Measurements from ENCODE around the gene TENM4. TPM values are rescaled to one million over a fixed set of nuclear protein-coding genes. Genes with fewer than 3 reads are reported as not detected.

Gene TENM4
- total and polyA plus RNA-seq, 2 of the 8 experiments (the other 6 are each of a cell fraction or from before 2014, with no cell fraction given), result 3.5 to 7.2 TPM

- no peak overlapping the region for H4K5ac ChIP-seq (ENCODE audit: insufficient read length, low read depth, low read length)
- H2BK120ac ChIP-seq (replicated peaks; ENCODE audit: low read depth, low read length), result no peak overlapping the region
- H3K27ac ChIP-seq (ENCODE audit: low read depth, low read length), result no peak overlapping the region
- ChIA-PET POLR2A (ENCODE audit: partially characterized antibody) (no interaction called here), CTCF (ENCODE audit: partially characterized antibody) (interaction anchor here (0.6 to 1.7 kb wide), 5 partner anchors 10 to 49 kb away, joined by 4 to 6 read pairs (median 6); no protein-coding TSS in a partner anchor)
- H3K9ac ChIP-seq (replicated peaks in 1 of 4; ENCODE audit: extremely low read depth in 1 of 4, low read depth in 3 of 4, low read length in 3 of 4), result no peak overlapping the region
- H2BK20ac ChIP-seq (ENCODE audit: low read length), result no peak overlapping the region
- peaks cover 1 to 6% (median 3%) of the 10 kb centered on the region in 4 experiments; a peak in 4 of 7 replicates for H3K4me1 ChIP-seq (replicated peaks in 1 of 4; ENCODE audit: control insufficient read depth in 3 of 4, insufficient read depth in 4 of 4, low read length in 3 of 4)
- H3K36me3 ChIP-seq (ENCODE audit: control insufficient read depth in 2 of 4, insufficient read depth in 4 of 4, low read length in 3 of 4), result no peaks in the 10 kb centered on the region
- FAIRE-seq (no peak), DNase-seq (ENCODE audit: low read depth in 1 of 2, low spot score in 2 of 2) (no peak)
- WGBS, 2 experiments (ENCODE audit: extremely low coverage in 1 of 2, insufficient coverage in 1 of 2, insufficient read length in 1 of 2, insufficient replicate concordance in 2 of 2, low coverage in 1 of 2, low lambda C conversion rate in 2 of 2, missing lambda C conversion rate in 1 of 2), result 88% methylated on average over 4 of the region's 4 CpGs; no CpG with 5 or more reads in 1 of the 2 experiments
- H4K8ac ChIP-seq (ENCODE audit: extremely low read depth, insufficient read depth, low read length), result no peak overlapping the region
- H2BK15ac ChIP-seq (ENCODE audit: low read length), result no peak overlapping the region
- H3K23ac ChIP-seq (ENCODE audit: insufficient read length), result no peak overlapping the region
- no peak overlapping the region for H2BK5ac ChIP-seq (ENCODE audit: low read depth, low read length)
- no peaks in the 10 kb centered on the region; a peak in 1 of 7 replicates for H3K27me3 ChIP-seq (replicated peaks in 1 of 4; ENCODE audit: control insufficient read depth in 3 of 4, extremely low read depth in 1 of 4, insufficient read depth in 3 of 4, low read length in 3 of 4)
- no peaks in the 10 kb centered on the region for H3K79me1 ChIP-seq (ENCODE audit: low read depth, low read length)
- no peaks in the 10 kb centered on the region for H3K79me2 ChIP-seq (ENCODE audit: control insufficient read depth in 1 of 2, insufficient read depth in 2 of 2, low read length in 2 of 2)
- H2AFZ ChIP-seq (ENCODE audit: low read length), result no peak overlapping the region
- H3K9me3 ChIP-seq (ENCODE audit: insufficient read depth in 2 of 2, low read depth in 1 of 2, low read length in 1 of 2), result no peaks in the 10 kb centered on the region
- H3K14ac ChIP-seq (ENCODE audit: insufficient read length), result no peak overlapping the region
- H3K23me2 ChIP-seq (ENCODE audit: low read depth, low read length), result no peaks in the 10 kb centered on the region
- no peak overlapping the region for H3K4ac ChIP-seq (replicated peaks; ENCODE audit: insufficient read length, low read depth, low read length)
- H3K4me3 ChIP-seq (ENCODE audit: extremely low read depth in 1 of 4, insufficient read depth in 2 of 4, low read depth in 3 of 4, low read length in 4 of 4), result no peak overlapping the region
- no peak overlapping the region for H2AK5ac ChIP-seq (ENCODE audit: low read depth, low read length)
- H3K18ac ChIP-seq (ENCODE audit: extremely low read depth, low read length), result no peak overlapping the region
- no peaks in the 10 kb centered on the region for H4K20me1 ChIP-seq (replicated peaks in 1 of 2; ENCODE audit: control insufficient read depth in 1 of 2, insufficient read depth in 2 of 2, low read length in 2 of 2)
- no peak overlapping the region for H4K91ac ChIP-seq (replicated peaks; ENCODE audit: insufficient read length, low read length)
- no peak overlapping the region for H3K56ac ChIP-seq (replicated peaks; ENCODE audit: insufficient read length, low read depth, low read length)
- H2BK12ac ChIP-seq (ENCODE audit: low read depth, low read length), result no peak overlapping the region
- H3K4me2 ChIP-seq (ENCODE audit: insufficient read depth in 1 of 2, low read depth in 2 of 2, low read length in 2 of 2), result no peak overlapping the region
- TF ChIP-seq MAFK (IDR thresholded peaks at IDR 0.05; ENCODE audit: low read depth, low read length), result no peak
- no peak for TF ChIP-seq ATF3 (IDR thresholded peaks at IDR 0.05; ENCODE audit: insufficient read depth, low read depth, low read length)
- TF ChIP-seq CREB1 (IDR thresholded peaks at IDR 0.05), result no peak
- TF ChIP-seq JUND (IDR thresholded peaks at IDR 0.05; ENCODE audit: low read length), result no peak
- TF ChIP-seq NRF1 (IDR thresholded peaks at IDR 0.05; ENCODE audit: low read depth, low read length), result no peak
- TF ChIP-seq, protein P1, sequence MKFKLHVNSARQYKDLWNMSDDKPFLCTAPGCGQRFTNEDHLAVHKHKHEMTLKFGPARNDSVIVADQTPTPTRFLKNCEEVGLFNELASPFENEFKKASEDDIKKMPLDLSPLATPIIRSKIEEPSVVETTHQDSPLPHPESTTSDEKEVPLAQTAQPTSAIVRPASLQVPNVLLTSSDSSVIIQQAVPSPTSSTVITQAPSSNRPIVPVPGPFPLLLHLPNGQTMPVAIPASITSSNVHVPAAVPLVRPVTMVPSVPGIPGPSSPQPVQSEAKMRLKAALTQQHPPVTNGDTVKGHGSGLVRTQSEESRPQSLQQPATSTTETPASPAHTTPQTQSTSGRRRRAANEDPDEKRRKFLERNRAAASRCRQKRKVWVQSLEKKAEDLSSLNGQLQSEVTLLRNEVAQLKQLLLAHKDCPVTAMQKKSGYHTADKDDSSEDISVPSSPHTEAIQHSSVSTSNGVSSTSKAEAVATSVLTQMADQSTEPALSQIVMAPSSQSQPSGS (IDR thresholded peaks at IDR 0.05; ENCODE audit: low read length), result no peak
- no peak for TF ChIP-seq BCL11A (IDR thresholded peaks at IDR 0.05; ENCODE audit: low read depth in 2 of 2, low read length in 2 of 2)
- no peak for TF ChIP-seq MAX (IDR thresholded peaks at IDR 0.05)
- no peak for TF ChIP-seq JUN (IDR thresholded peaks at IDR 0.05; ENCODE audit: low read depth, low read length)
- no peak for TF ChIP-seq HDAC2 (IDR thresholded peaks at IDR 0.05; ENCODE audit: borderline replicate concordance in 1 of 2, low read depth in 2 of 2, low read length in 2 of 2)
- TF ChIP-seq E2F6 (IDR thresholded peaks at IDR 0.05), result no peak
These were observed 622.6 kb downstream of the TENM4 start for GRCh38 chr11:78818201-78818600.
